T-helper 9 cell (primary cell): ENCODE measurements around the gene EDN2.
A peak's percentile ranks its signal among the peaks of the same experiment; 100 is the strongest.

Experiments used
- DNase-seq: peaks from one replicate; pipeline ENCODE4 v3.0.0-alpha.2; 2020

EDN2 gene

GRCh38 chr1:41516168-41517061 lies 31.9 kb upstream of the EDN2 start:
- DNase-seq, result peak; percentile 35

- no peak for DNase-seq
Measured at GRCh38 chr1:41515778-41516167, 31.3 kb upstream of the EDN2 start.

GRCh38 chr1:41515131-41515678 lies 30.7 kb upstream of the EDN2 start:
- no peak for DNase-seq

GRCh38 chr1:41514381-41514780 lies 29.9 kb upstream of the EDN2 start:
- DNase-seq, result no peak

- DNase-seq, result no peak
Measured at GRCh38 chr1:41513383-41513735, 28.9 kb upstream of the EDN2 start.

GRCh38 chr1:41512701-41513382 lies 28.4 kb upstream of the EDN2 start:
- DNase-seq, result no peak

GRCh38 chr1:41511239-41511540 lies 26.7 kb upstream of the EDN2 start:
- DNase-seq, result no peak

GRCh38 chr1:41510531-41511238 lies 26.2 kb upstream of the EDN2 start:
- DNase-seq, result no peak

- DNase-seq, result no peak
Measured at GRCh38 chr1:41509270-41509671, 24.8 kb upstream of the EDN2 start.

- no peak for DNase-seq
Measured at GRCh38 chr1:41508290-41508689, 23.8 kb upstream of the EDN2 start.

GRCh38 chr1:41507836-41508235 lies 23.4 kb upstream of the EDN2 start:
- DNase-seq, result no peak

- DNase-seq, result no peak
Measured at GRCh38 chr1:41507110-41507720, 22.7 kb upstream of the EDN2 start.

- DNase-seq, result no peak
Measured at GRCh38 chr1:41504114-41505035, 19.9 kb upstream of the EDN2 start.

GRCh38 chr1:41503538-41504113 lies 19.1 kb upstream of the EDN2 start:
- DNase-seq, result no peak

- no peak for DNase-seq
Measured at GRCh38 chr1:41502912-41503311, 18.4 kb upstream of the EDN2 start.

- no peak for DNase-seq
Measured at GRCh38 chr1:41501581-41501980, 17.1 kb upstream of the EDN2 start.

GRCh38 chr1:41500781-41501518 lies 16.5 kb upstream of the EDN2 start:
- DNase-seq, result no peak

GRCh38 chr1:41500378-41500777 lies 15.9 kb upstream of the EDN2 start:
- no peak for DNase-seq

GRCh38 chr1:41499591-41499990 lies 15.1 kb upstream of the EDN2 start:
- DNase-seq, result no peak

GRCh38 chr1:41498804-41499203 lies 14.3 kb upstream of the EDN2 start:
- no peak for DNase-seq

- no peak for DNase-seq
Measured at GRCh38 chr1:41498391-41498790, 13.9 kb upstream of the EDN2 start.
